Measurements from ENCODE around the gene RAPGEF2.
"Not testable (repeated sequence)": the region's sequence is repeated elsewhere in the genome, so short reads cannot be mapped to it uniquely, and the experiment has no call there.

RAPGEF2 gene

DNA sequence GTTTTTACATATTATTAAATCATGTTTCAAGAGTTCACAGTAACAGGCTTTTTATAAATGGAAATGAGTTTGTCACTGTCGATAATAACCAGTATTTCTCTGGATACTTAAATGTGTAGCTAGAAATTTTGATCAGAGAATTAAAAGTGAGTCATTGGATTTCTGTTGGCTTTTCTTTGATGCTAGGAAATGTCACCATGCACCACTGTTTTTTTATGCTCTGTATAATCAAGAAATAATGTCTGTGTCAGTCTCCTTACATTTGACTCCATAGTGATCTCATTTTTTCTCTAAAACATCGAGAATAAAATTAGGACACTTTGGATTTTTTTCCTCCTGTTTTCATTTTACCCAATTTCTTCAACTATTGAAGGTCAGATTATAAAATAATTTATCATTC, 234.2 kb downstream of the RAPGEF2 start:
- DNase-seq: no peak

GRCh38 chr4:159341522-159341921, 238.6 kb downstream of the RAPGEF2 start:
- DNase-seq: no peak

DNA sequence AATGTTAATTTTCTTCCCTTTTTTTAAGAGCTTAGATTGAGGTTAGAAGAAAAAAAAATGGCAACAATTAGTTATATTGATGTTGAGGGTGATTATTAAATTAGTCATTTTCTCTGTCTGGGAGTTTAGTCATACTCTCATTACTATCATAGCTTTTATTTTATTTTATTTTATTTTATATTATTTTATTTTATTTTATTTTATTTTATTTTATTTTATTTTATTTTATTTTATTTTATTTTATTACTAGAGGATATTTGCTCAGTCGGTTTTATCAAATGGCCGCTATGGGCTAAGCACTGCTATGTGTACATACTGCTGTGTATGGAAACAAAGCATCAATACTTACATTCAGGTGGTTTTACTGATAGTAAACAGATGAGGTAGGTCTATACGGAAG, 239.5 kb downstream of the RAPGEF2 start:
- DNase-seq: no peak

DNA sequence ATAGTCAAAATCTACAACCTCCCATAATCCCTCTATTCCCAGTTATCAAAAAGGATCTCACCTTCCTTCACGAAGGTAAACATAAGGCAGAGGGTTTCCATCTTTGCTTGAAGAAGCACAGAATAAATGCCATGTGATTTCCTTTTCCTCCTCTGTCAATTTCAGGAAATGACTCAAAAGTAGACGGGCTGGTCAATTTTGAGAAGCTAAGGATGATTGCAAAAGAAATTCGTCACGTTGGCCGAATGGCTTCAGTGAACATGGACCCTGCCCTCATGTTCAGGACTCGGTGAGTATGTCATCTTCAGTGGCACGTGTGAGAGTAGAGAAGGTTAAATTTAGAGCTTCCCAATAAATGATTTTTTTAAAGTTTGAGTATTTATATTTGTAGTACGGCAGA, 240.2 kb downstream of the RAPGEF2 start:
- no peak for DNase-seq

DNA sequence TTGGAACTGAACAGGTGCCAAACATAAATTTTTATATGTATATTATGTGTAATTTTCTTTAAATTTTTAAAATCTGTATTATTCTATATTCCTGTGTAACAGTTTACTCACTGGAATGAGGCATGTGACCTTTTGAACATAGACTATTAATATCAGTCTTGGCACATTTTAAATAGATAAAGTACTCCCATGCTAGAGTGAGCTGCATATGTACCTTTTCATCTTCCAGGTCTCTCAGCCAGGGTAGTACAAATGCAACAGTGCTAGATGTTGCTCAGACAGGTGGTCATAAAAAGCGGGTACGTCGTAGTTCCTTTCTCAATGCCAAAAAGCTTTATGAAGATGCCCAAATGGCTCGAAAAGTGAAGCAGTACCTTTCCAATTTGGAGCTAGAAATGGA, 242.0 kb downstream of the RAPGEF2 start:
- no peak for DNase-seq

GRCh38 chr4:159346681-159347080, 243.8 kb downstream of the RAPGEF2 start:
- DNase-seq: no peak

GRCh38 chr4:159347813-159348212, 244.9 kb downstream of the RAPGEF2 start:
- no peak for DNase-seq

GRCh38 chr4:159349332-159349731, 246.5 kb downstream of the RAPGEF2 start:
- DNase-seq: no peak

- DNase-seq: no peak
Observed at GRCh38 chr4:159352609-159353008, 249.7 kb downstream of the RAPGEF2 start.

- no peak for DNase-seq
Observed at GRCh38 chr4:159353422-159354116, 250.7 kb downstream of the RAPGEF2 start.

DNA sequence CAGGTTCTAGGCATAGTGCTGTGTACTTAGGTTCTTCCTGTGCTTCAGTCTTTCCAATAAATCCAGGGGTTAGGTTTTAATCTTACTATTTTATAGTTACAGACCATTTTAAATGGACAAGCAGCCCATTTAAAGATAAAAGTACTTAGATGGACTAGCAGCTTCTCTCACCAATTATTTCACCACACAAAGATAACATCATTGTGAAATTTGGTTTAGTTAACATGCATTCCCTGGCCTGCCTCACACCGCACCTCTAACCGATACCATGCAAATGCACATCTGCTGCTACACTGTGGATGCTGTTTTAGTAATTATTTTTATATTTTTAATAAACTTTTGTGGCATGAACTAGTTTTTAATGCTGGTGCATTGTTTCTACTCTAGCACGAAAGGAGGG, 252.6 kb downstream of the RAPGEF2 start:
- DNase-seq: no peak

GRCh38 chr4:159357350-159357749, 254.5 kb downstream of the RAPGEF2 start:
- no peak for DNase-seq

- no peak for DNase-seq
Observed at GRCh38 chr4:159358226-159358625, 255.3 kb downstream of the RAPGEF2 start.

- DNase-seq: no peak
Observed at GRCh38 chr4:159360549-159360948, 257.7 kb downstream of the RAPGEF2 start.

- DNase-seq: no peak
Observed at GRCh38 chr4:159363361-159363760, 260.5 kb downstream of the RAPGEF2 start.

- no peak for DNase-seq
Observed at GRCh38 chr4:159366966-159367780, 264.3 kb downstream of the RAPGEF2 start.

GRCh38 chr4:159367781-159368080, 264.9 kb downstream of the RAPGEF2 start:
- no peak for DNase-seq

DNA sequence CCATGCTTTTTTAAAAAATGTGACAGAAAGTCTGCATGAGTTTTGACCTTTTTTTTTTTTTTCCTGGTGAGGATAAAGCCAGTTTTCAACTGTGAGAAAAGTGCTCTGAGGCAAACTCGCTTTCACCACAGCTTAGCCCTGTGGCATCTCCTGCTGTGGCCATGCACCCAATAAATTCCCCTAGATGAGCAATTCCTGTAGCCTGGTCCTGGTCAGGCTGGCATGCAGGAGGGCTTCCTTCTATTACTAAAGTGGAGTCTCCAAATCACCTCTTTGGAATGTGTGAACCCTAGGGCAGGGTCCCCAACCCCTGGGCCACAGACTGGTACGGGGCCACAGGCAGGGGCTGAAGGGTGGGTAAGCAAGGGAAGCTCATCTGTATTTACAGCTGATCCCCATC, 265.4 kb downstream of the RAPGEF2 start:
- DNase-seq: no peak

DNA sequence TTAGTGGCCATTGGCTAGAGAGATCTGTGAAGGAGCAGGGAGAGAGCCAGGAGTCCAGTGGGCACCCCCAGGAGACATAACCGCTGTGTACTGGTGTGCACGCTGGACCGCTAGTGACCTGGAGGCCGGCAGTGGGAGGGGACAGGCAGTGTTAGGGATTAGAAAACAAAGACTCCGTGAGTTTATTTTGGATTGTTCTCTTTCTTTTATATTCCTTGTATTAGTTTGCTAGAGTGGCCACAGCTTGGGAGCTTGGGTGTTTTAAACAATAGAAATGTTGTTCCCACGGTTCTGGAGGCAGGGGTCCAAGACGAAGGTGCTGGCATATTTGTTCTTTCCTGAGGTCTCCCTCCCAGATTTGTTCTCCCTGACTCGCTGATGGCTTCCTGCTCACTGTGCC, 266.4 kb downstream of the RAPGEF2 start:
- no peak for DNase-seq

DNA sequence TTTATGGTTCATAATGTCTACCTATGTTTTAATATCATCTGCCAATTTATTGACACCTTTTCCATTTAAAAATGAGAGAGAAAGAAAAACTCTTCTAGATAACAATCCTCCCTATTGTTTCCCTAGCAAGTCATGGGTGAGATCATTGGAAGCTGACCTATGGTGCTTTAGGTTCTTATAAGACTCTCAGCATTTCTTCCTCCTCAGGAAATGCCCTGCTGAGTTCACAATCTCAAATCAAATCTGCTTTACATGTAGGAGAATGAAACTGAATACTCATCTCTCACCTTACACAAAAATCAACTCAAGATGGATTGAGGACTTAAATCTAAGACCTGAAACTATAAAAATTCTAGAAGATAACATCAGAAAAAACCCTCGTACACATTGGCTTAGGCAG, 267.4 kb downstream of the RAPGEF2 start:
- no peak for DNase-seq

- no peak for DNase-seq
Observed at GRCh38 chr4:159374749-159375530, 272.1 kb downstream of the RAPGEF2 start.

- no peak for DNase-seq
Observed at GRCh38 chr4:159376289-159376688, 273.4 kb downstream of the RAPGEF2 start.

GRCh38 chr4:159378056-159378616, 275.3 kb downstream of the RAPGEF2 start:
- DNase-seq: no peak

DNA sequence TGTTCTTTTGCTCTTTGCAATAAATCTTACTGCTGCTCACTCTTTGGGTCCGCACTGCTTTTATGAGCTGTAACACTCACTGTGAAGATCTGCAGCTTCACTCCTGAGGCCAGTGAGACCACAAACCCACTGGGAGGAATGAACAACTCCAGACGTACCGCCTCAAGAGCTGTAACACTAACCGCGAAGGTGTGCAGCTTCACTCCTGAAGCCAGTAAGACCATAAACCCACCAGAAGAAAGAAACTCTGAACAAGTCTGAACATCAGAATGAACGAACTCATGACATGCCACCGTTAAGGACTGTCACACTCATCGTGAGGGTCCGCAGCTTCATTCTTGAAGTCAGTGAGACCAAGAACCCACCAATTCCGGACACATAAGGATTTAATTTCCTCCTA, 276.2 kb downstream of the RAPGEF2 start:
- not testable (repeated sequence) for DNase-seq
